GM18511 (cell line): ENCODE results near the gene YAF2.

ENCODE experiments used
- ATAC-seq: cut with Tn5 transposase; IDR thresholded peaks from one replicate; pipeline ENCODE4 v1.9.1; 2021; ENCODE audit warnings: mild to moderate bottlenecking, moderate library complexity; ENCODE audit not compliant: unreplicated experiment

Gene YAF2

GRCh38 chr12:42145552-42146215 is 92.4 kb downstream of the YAF2 start:
- ATAC-seq = no peak

DNA sequence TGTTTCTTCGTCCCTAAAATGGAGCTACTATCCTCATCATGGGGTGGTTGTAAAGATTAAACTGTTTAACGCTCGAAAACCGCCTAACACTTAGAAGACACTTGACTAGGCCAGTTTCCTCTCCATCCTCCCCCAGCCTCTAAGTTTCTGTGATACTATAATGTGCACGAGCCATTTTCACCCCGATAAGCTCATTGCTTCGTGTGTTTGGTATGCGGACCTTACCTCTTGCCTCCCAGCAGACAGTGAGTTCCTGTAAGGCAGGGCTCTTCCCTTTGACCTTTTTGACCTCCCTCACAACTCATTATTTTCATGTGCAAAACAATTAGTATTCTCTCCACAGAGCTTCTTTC is 92.9 kb downstream of the YAF2 start:
- peak; percentile 3 for ATAC-seq

DNA sequence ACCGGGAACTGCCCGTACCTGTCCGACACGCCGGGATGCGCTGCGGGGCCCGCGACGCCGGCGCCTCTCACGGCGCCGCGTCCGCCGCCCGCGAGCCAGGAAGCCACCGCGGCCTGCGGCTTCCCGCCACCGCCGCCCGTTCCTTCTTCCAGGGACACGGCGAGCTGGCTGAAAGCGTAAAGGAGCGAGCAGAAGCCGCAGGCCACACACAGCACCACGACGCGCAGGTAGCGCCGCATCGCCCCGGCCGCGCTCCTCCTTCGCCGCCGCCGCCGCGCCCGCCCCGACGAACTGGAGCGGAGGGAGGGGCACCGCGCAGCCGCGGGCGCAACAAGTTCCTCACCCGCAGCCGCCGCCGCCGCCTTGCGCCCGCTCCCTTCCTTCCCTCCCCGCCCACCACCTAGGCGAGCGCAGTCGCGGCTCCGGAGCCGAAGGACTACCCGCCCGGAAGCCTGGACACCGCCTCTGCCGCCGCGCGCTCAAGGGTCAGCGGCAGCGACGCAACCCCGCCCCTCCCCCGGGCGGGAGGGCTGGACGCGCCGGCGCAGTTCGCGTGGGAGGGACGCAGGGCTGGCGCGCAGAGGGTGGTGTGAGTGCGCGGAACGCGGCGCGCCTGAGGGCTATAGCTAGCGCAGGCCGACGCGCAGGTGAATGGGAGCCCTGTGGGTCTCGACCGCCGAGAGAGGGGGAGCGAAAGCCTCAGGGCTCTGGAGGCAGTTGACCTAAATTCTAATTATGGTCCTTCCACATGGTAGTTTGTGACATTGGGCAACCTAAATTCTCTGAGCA is 93.4 kb downstream of the YAF2 start, which contains the start of gene GXYLT1:
Gene GXYLT1 (minus strand): TSS at position 467 of the 789 bp plus-strand sequence. CDS start 228 bp downstream, at position 239.
- peak; percentile 91 for ATAC-seq

DNA sequence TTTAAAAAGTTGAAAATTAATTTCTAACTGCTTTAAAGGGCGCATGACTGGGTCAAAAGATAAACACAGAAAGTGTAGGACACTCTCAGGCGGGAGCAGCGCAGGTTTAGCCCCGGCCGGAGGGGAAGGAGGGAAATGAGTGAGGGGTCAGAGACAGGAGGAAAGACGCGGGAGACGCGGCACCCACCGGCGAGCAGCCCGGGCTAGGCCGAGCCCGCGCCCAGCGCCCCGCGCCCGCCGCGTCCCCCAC is 94.0 kb downstream of the YAF2 start:
- ATAC-seq = no peak

- ATAC-seq = peak; percentile 1
These were observed 94.4 kb downstream of the YAF2 start for GRCh38 chr12:42143452-42144157.

DNA sequence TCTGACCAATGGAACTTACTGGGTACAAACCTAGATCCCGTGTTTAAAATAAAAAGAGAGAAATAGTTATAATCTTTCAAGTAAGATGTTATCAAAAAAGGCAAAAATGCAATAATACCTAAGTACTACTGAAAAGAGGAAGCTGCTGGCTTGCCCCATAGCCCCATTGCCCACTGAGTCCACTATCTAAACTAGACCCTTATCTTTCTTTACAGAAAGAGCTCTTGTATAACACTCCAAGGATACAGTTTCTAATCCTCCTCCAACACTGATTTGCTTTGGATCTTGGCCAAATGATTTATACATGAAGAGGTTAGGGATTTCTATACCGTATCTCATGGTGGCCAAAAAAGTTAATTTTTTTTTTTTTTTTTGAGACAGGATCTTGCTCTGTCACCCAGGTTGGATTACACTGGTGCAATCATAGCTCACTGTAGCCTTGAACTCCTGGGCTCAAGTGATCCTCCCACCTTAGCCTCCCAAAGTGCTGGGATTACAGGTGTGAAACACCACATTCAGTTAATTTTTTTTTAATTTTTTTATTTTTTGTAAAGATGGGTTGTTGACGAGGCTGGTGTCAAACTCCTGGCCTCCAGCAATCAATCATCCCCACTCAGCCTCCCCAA is 96.0 kb downstream of the YAF2 start:
- ATAC-seq = no peak

DNA sequence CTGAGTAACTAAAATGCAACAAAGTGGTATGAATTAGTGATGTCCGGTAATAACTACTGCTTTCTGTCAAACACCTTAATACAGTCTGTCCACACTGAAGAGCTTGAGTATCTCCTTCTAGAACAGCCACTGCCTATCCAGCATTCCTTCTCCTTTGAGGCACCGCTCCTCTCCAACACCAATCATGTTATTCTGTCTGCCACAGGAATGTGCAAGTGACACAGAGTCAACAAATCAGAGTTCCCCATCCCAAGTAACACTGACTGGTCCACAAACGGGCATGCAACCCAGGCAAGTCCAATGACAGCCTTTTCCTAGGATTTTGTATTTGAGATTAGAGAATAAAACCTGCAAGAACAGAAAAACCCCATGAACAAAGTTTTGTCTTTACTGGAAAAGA is 97.1 kb downstream of the YAF2 start:
- ATAC-seq = no peak

- no peak for ATAC-seq
These were observed 102.7 kb downstream of the YAF2 start for GRCh38 chr12:42135259-42135814.

DNA sequence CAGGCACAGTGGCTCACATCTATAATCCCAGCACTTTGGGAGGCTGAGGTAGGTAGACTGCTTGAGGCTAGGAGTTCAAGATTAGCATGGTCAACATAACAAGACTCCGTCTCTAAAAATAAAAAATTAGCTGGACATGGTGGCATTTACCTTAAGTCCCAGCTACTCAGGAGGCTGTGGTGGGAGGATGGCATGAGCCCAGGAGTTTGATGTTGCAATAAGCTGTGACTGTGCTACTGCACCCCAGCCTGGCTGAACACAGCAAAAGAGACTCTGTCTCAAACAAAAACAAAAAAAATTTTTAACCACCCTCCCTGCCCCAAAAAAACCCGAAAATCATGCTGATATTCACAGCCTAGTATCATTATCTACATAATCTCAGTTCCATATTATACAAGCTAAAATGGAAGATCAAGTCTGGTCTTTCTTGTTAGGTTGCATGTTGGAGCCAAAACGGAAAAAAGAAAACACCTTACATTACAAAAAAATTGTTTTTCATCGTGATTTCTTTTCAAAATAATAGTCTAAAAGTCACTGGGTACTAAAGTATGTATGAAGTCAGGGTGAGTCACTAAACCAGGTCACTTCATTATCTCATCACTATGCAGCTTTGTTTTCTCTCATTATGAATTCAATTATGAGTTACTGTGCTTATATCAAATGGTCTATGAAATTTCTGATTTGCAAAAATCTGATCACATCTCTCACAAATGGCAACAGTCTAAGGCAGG is 107.2 kb downstream of the YAF2 start:
- ATAC-seq = no peak

GRCh38 chr12:42129595-42130204 is 108.3 kb downstream of the YAF2 start:
- ATAC-seq = no peak

- no peak for ATAC-seq
These were observed 109.2 kb downstream of the YAF2 start for GRCh38 chr12:42128888-42129287.

GRCh38 chr12:42128327-42128726 is 109.7 kb downstream of the YAF2 start:
- no peak for ATAC-seq

DNA sequence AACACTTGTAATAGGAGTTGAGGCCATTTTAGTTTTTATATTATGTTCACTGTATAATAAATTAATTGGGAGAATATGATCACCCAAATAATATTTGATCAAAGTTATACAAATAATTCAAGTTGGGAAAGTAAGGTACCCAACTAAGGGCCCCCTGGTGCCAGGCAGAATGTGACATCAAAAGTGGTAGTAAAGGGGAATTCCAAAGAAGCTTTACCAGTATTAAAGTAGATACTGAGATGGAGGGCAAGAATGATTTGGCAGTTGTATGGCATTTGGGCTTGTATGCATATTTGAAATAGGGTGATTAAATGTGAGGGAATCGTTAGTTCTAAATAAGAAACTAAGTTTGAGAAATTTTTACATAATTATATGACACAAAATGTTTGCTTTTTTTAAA is 111.1 kb downstream of the YAF2 start:
- ATAC-seq = no peak

- ATAC-seq = peak; percentile 40
These were observed 112.7 kb downstream of the YAF2 start for GRCh38 chr12:42125388-42125767.

DNA sequence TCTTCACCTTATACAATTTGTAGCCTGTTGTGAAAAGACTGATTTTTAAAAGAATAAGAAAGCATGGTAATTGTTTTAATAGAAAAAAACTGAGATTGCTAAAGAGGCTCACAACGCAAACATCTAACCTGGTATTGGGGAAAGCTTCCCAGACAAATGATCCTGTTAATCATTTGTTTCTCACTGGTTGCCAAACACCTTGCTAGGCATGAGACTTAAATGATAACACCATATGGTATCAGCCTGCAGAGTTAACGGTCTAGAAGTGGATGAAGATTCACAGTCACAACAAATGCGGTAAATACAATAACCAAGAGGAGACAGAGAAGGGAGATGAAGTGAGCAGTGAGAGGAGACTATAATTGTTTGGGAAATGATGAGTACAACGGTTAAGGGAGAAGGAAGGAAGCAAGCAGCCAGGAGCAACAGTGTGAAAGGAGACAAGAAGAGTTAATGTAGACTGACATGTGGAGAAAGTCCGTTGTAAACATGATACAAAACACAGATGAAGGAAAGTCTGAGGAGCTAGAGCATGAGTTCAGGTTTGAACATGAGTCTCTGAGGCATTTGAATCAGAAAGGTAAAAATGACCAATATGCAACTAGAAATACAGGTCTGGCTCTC is 113.2 kb downstream of the YAF2 start:
- peak; percentile 18 for ATAC-seq

DNA sequence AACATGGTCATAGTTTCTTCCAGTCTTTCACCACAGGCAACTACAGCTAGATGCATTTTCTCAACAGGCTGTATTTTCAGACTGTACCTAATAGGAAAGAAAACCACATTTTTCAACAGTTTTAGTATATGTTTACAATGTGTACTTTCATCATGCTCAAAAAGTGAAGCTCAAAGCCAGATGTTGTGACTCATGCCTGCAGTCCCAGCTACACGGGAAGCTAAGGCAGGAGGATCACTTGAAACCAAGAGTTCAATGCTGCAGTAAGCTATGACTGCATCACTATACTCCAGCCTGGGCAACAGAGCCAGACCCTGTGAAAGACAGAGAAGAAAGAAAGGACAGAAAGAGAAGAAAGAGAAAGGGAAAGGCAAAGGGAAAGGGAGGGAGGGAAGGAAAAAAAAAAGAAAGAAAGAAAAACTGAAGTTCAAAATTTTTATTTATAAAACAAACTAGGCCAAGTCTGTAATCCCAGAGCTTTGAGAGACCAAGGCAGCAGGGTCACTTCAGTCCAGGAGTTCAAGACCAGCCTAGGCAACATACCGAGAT is 118.9 kb downstream of the YAF2 start:
- ATAC-seq = no peak

DNA sequence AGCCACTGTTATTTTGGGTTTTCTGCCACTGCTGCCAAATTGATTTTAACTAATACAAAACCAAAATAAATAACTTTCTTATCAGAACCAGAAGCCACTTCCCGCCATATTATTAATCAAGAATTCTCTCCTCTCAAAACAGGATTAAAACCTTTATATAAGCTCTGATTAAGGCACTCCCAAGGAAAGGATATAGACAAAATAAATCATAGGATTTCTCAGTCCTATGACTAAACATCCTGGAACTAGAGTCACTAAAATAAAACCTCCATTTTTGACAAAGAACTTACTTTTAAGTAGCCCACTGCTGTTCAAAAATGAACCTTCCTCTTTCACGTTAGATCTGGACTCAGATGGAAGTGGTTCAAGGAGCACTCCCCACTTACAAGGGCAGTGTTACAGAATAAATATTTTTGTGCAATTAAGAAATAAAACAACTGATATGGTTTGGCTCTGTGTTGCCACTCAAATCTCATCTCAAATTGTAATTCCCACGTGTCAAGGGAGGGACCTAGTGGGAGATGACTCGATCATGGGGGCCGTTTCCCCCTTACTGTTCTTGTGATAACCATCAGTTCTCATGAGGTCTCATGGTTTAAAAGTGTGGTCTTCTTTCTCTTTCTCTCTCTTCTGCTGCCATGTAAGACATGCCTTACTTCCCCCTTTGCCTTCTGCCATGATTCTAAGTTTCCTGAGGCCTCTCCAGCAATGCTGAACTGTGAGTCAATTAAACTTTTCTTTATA is 119.7 kb downstream of the YAF2 start:
- no peak for ATAC-seq

GRCh38 chr12:42109031-42109430 is 129.0 kb downstream of the YAF2 start:
- no peak for ATAC-seq
